Activated CD8-positive, alpha-beta T cell treated with anti-CD3 and anti-CD28 coated beads for 36 hours (primary cell): ENCODE data around the gene CDHR3. TPM values are rescaled to one million over a fixed set of nuclear protein-coding genes. Genes with fewer than 3 reads are reported as not detected.

Experiments used
- ATAC-seq: fragments of 200-7000 bp; cut with Tn5 transposase; one replicate; pipeline ENCODE4 v1.10.0; 2021; ENCODE audit warnings: mild to moderate bottlenecking, moderate library complexity
- CTCF ChIA-PET: fragments of 350-600 bp; sonication (Branson Sonifier 250); formaldehyde crosslinking; loops from one replicate; lab custom pipeline; 2021; ENCODE audit warnings: antibody characterized with exemption; lab: Charles Lee
- POLR2A ChIA-PET: fragments of 350-600 bp; sonication (Branson Sonifier 250); formaldehyde crosslinking; loops from one replicate; lab custom pipeline; 2021; ENCODE audit warnings: antibody characterized with exemption; lab: Charles Lee
- DNase-seq: peaks from one replicate; pipeline ENCODE4 v3.0.0-alpha.2; 2020
- H3K27ac Mint-ChIP-seq: one replicate; pipeline ENCODE4 v1.8.0; 2021; ENCODE audit warnings: mild to moderate bottlenecking, mixed read lengths
- H3K27me3 Mint-ChIP-seq: one replicate; pipeline ENCODE4 v1.8.0; 2021; ENCODE audit warnings: mixed read lengths
- H3K36me3 Mint-ChIP-seq: one replicate; pipeline ENCODE4 v1.8.0; 2021; ENCODE audit warnings: low read depth, mixed read lengths
- H3K4me1 Mint-ChIP-seq: one replicate; pipeline ENCODE4 v1.8.0; 2021; ENCODE audit warnings: low read depth, mixed read lengths
- H3K4me3 Mint-ChIP-seq: one replicate; pipeline ENCODE4 v1.8.0; 2021; ENCODE audit warnings: mild to moderate bottlenecking, moderate library complexity, mixed read lengths
- H3K9me3 Mint-ChIP-seq: one replicate; pipeline ENCODE4 v1.8.0; 2021; ENCODE audit warnings: mixed read lengths
- intact Hi-C: fragments of 100-400 bp; cut with micrococcal nuclease; formaldehyde crosslinking; loops from one replicate; pipeline ENCODE4 v1.10.0; 2022
- total RNA-seq, 2 experiments: library from RNA; stranded (reverse); gene quantifications; one replicate each; pipeline ENCODE4 v1.2.3, GENCODE V29; 2021
- TF ChIP-seq, protein P1 (sequence below): fragments of 200-600 bp; IDR thresholded peaks from one replicate; pipeline ENCODE4 v1.8.0; 2022; ENCODE audit warnings: antibody characterized with exemption, mild to moderate bottlenecking

The CDHR3 gene
- total RNA-seq, 2 experiments from 2014 or later = 0.58 to 0.74 TPM

DNA sequence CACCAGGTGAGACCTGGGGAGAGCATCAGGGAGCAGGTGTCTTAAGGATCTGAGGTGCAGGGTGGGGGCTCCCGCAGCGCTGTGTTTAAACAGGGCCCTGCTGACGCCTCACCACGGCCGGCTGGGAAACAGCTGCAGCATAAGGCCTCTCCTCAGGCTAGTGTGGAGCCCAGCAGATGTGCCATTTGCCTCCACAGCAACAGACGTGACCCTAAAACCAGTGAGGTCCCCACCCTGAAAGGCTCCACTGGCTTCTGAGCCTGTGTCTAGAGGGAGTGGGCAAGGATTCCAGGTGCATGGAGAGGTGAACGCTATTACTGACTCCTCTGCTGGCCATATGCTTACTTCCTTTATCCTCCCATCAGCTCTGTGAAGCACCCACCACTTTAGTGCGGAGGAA is 101.3 kb downstream of the CDHR3 start:
- Mint-ChIP-seq H3K9me3 (no peaks in the 10 kb centered on the region), H3K27me3 (no peaks in the 10 kb centered on the region), H3K4me1 (peaks cover 37% of the 10 kb centered on the region), H3K4me3 (no peak overlapping the region), H3K36me3 (no peaks in the 10 kb centered on the region), H3K27ac (peak overlapping the region; percentile 10)
- POLR2A ChIA-PET = interaction anchor here (1.5 kb wide), 1 partner anchor 61 kb away, joined by 3 read pairs; no protein-coding TSS in a partner anchor
- ATAC-seq (no peak), DNase-seq (no peak)
- TF ChIP-seq, protein P1, sequence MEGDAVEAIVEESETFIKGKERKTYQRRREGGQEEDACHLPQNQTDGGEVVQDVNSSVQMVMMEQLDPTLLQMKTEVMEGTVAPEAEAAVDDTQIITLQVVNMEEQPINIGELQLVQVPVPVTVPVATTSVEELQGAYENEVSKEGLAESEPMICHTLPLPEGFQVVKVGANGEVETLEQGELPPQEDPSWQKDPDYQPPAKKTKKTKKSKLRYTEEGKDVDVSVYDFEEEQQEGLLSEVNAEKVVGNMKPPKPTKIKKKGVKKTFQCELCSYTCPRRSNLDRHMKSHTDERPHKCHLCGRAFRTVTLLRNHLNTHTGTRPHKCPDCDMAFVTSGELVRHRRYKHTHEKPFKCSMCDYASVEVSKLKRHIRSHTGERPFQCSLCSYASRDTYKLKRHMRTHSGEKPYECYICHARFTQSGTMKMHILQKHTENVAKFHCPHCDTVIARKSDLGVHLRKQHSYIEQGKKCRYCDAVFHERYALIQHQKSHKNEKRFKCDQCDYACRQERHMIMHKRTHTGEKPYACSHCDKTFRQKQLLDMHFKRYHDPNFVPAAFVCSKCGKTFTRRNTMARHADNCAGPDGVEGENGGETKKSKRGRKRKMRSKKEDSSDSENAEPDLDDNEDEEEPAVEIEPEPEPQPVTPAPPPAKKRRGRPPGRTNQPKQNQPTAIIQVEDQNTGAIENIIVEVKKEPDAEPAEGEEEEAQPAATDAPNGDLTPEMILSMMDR = no peak
- intact Hi-C loops = no loop called here
- CTCF ChIA-PET = no interaction called here

DNA sequence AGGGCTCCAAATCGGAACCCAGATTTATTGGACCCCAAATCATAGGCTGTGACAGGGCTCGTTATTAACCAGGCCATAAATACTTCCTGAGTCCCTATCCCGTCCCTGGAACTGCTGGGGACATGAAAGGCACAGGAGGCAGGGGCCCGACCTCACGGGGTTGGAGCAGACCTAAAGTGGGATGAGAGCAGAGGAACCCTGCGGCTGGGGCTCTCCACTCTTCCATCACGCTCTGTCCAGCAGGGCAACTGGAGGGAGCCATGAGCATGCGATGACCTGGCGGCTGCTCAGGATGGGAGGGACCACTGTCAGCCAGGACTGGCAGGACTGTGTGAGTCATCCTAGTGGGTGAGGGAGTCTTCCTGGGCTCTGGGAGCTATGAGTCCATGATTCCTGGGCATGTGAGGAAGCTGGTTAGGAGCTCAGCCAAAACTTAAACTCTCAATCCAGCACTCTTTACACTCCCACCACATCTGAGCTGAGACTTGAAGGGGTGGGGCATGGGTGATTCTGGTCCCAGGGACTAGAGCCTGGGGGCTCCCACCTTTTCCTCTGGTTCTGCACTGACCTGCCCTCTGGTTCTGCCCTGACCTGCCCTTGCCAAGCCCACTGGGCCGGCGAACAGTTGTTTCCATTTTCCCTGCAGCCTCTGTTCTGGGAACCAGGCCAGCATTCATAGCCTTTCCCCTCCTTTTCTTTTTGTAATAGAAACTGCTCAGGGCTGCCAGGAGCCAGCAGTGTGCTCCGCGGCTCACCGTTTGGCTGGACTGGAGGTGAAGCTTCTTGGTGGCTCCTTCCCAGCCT is 101.9 kb downstream of the CDHR3 start:
- H3K36me3 Mint-ChIP-seq = no peaks in the 10 kb centered on the region
- no peak for DNase-seq
- no peaks in the 10 kb centered on the region for H3K27me3 Mint-ChIP-seq
- no peak overlapping the region for H3K4me3 Mint-ChIP-seq
- ChIA-PET POLR2A (interaction anchor here (1.3 kb wide), 1 partner anchor 15 kb away, joined by 4 read pairs; no protein-coding TSS in a partner anchor), CTCF (no interaction called here)
- no peak overlapping the region for H3K27ac Mint-ChIP-seq
- no peak for ATAC-seq
- H3K4me1 Mint-ChIP-seq = peaks cover 38% of the 10 kb centered on the region
- no peaks in the 10 kb centered on the region for H3K9me3 Mint-ChIP-seq
- intact Hi-C loops = no loop called here
- TF ChIP-seq, protein P1 = no peak

DNA sequence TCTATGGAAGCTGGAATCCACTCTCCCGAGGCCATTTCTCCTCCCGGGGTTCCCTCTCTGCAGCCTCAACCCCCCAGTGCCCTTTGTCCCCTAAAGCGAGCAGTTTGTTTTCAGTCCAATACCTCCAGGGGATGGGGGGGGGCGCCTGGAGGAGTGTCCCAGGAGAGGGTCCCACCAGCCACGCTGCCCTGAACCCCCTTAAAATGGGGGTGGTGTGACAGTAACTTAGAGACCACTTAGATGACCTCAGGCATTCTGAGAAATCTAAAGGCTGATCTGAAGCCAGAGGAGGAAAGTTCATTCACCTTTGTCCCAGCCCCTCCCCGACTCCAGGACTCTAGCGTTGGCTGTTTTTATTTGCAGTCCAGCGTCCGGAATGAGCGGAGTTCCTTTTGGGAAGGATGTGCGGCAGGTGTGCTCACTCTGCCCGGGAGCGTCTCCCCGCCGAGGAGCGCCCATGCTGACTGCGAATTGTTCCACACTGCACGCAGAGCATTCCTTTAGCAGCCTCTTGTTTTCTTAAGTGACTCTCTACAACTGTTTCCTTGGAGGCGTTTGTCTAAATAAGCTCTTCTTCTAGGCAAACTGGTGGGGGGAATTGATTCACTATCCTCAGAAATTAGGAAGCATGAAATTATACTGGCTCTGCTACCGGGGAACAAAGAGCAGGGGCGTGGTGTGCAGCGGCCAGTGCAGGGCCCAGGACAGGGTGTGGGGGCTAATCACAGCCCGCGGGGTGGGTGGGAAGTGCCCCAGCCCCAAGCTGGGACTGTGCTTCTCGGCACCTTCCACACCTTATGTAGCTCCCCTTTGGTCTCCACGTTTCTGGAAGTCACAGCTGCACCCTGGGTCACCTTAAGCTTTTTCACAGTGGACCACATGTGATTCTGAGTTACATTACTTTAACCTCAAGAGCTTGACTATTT is 102.8 kb downstream of the CDHR3 start:
- Mint-ChIP-seq H3K36me3 (no peaks in the 10 kb centered on the region), H3K27ac (no peak overlapping the region), H3K9me3 (no peaks in the 10 kb centered on the region), H3K4me3 (no peak overlapping the region), H3K27me3 (no peaks in the 10 kb centered on the region), H3K4me1 (peaks cover 43% of the 10 kb centered on the region)
- POLR2A ChIA-PET = interaction anchor here (1.3 kb wide), 1 partner anchor 14 kb away, joined by 4 read pairs; no protein-coding TSS in a partner anchor
- DNase-seq (no peak), ATAC-seq (no peak)
- TF ChIP-seq, protein P1 = no peak
- intact Hi-C loops = no loop called here
- CTCF ChIA-PET = interaction anchor here (1.0 kb wide), 1 partner anchor 102 kb away, joined by 3 read pairs; no protein-coding TSS in a partner anchor

DNA sequence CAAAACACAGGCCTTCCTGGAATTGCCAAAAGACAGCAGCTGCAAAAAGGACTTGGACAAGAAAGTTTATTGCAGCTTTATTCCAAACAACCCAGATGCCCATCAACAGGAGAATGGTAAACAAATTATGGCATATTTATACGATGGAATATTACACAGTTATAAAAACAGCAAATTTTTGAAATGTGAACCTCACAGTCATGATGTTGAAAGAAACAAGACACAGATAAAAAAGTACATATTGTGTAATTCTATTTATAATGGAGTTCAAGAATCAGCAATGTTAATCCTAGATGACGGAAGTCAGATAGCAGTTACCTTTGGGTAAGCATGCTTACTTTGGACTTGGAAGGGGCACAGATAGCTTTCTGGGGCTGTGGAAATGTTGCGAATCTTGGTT is 104.6 kb downstream of the CDHR3 start:
- CTCF ChIA-PET = interaction anchor here (1.1 to 1.7 kb wide), 3 partner anchors 10 to 86 kb away, joined by 3 to 6 read pairs (median 3); no protein-coding TSS in a partner anchor
- intact Hi-C loops = no loop called here
- Mint-ChIP-seq H3K27me3 (no peaks in the 10 kb centered on the region), H3K9me3 (no peaks in the 10 kb centered on the region), H3K27ac (no peak overlapping the region), H3K4me3 (no peak overlapping the region), H3K36me3 (no peaks in the 10 kb centered on the region), H3K4me1 (peaks cover 49% of the 10 kb centered on the region)
- no peak for DNase-seq
- TF ChIP-seq, protein P1 = no peak
- ATAC-seq = no peak
- POLR2A ChIA-PET = interaction anchor here (0.6 to 0.8 kb wide), 3 partner anchors 26 to 746 kb away, joined by 3 read pairs; no protein-coding TSS in a partner anchor
